SK-N-DZ (cell line): ENCODE measurements around the gene AKR1C4.

Experiments used
- DNase-seq: peaks from one replicate; pipeline ENCODE4 v3.0.0-alpha.2; 2015; ENCODE audit warnings: low spot score

Gene AKR1C4

DNA sequence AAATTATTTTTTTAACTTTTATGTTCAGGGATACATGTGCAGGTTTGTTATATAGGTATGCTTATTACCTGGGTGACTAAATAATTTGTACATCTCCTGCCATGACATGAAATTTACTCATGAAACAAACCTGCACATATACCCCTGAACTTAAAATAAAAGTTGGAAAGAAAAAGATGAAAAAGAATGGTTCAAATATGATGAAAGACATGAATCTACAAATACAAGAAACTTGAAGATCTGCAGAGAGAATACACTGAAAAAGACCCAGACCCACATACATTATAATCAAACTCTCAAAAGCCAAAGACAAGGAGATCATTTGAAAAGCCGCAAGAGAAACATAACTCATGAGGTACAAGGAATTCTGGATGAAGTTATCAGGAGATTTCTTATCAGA is 70.2 kb downstream of the AKR1C4 start:
- DNase-seq, result no peak

DNA sequence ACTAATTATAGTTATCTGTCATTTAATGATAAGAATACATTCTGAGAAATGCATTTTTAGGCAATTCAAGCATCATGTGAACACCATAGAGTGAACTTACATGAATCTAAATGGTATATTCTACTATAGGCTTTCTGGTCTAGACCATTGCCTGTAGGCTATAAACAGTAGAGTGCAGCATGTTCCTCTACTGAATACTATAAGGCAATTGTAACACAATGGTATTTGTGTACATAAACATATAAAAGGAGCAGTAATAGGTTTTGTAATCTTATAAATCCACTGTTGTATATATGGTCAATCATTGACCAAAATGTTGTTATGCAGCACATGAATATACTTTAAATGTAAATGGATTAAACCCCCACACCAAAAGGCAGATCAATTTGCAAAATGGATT is 71.6 kb downstream of the AKR1C4 start:
- DNase-seq, result no peak
